H1 (cell line): ENCODE measurements around the gene UGT1A8.

Source experiments
- CBX8 ChIP-seq: fragments of 300-800, 300-1000 bp; sonication (generic); IDR thresholded peaks from 2 replicates; pipeline ENCODE4 v1.7.1; 2016; ENCODE audit warnings: low read depth, low read length, borderline replicate concordance
- EP300 ChIP-seq, 2 experiments: IDR thresholded peaks; 1 replicate in 1 of 2; 2 replicates in 1 of 2; pipeline ENCODE4 v1.6.1; 2011 to 2012; ENCODE audit warnings: low read depth in 2 of 2, low read length in 2 of 2, mild to moderate bottlenecking in 2 of 2, borderline replicate concordance in 1 of 2, inconsistent platforms in 1 of 2, moderate library complexity in 1 of 2
- POLR2A ChIP-seq, 2 experiments: IDR thresholded peaks; 1 replicate in 1 of 2; 2 replicates in 1 of 2; pipeline ENCODE4 v1.6.1; 2011; ENCODE audit warnings: low read depth in 2 of 2, low read length in 2 of 2, mild to moderate bottlenecking in 2 of 2; ENCODE audit errors: control extremely low read depth in 1 of 2
- RBBP5 ChIP-seq: IDR thresholded peaks from 2 replicates; pipeline ENCODE4 v1.7.1; 2012; ENCODE audit warnings: low read depth, mild to moderate bottlenecking, inconsistent platforms, low read length, moderate library complexity, borderline replicate concordance
- RXRA ChIP-seq: IDR thresholded peaks from 2 replicates; pipeline ENCODE4 v1.6.1; 2011; ENCODE audit warnings: low read depth, mild to moderate bottlenecking, low read length, moderate library complexity; ENCODE audit not compliant: insufficient read depth
- SIN3A ChIP-seq, 2 experiments: IDR thresholded peaks in 1 of 2; conservative IDR thresholded peaks in 1 of 2; 2 replicates each; pipeline ENCODE4 v1.6.1; 2011 to 2012; ENCODE audit warnings: low read length in 2 of 2, improper control_type of control experiment in 1 of 2, low read depth in 1 of 2, mild to moderate bottlenecking in 1 of 2
- TAF1 ChIP-seq: IDR thresholded peaks from 2 replicates; pipeline ENCODE4 v1.6.1; 2011; ENCODE audit warnings: mild to moderate bottlenecking, low read depth, low read length
- TEAD4 ChIP-seq: IDR thresholded peaks from 2 replicates; pipeline ENCODE4 v1.6.1; 2012; ENCODE audit warnings: low read depth, low read length, inconsistent platforms, mixed read lengths
- TF ChIP-seq, protein P1 (sequence below), 3 experiments: IDR thresholded peaks; 1 replicate in 2 of 3; 2 replicates in 1 of 3; pipeline versions ENCODE4 v1.5.1 to v1.6.1; 2011; ENCODE audit warnings: low read length in 3 of 3, mild to moderate bottlenecking in 3 of 3, inconsistent platforms in 2 of 3, low read depth in 1 of 3, moderate library complexity in 1 of 3; ENCODE audit not compliant: insufficient read depth in 1 of 3; ENCODE audit errors: control extremely low read depth in 1 of 3
- TF ChIP-seq, protein P2 (sequence below): IDR thresholded peaks from 2 replicates; pipeline ENCODE4 v1.6.1; 2012; ENCODE audit warnings: inconsistent platforms

DNA sequence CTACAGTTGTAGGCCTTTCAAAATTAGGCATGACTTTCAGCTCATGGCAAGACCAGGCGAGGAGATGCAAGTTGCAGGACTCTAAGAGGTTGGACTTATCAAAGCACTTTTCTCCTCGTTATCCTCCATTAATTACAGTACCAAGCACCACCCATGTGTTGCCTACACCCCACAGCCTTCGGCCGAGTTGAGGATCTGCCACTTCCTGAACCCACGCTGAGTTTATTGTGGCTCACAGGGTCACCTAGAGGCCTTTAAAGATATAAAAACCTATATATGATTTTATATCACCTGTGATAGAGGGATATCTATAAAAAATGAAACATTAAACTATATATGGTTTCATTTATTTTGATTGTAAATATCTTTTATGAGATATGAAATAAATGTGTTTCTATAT lies 21.4 kb downstream of the UGT1A8 start:
- TF ChIP-seq EP300 (IDR thresholded peaks at IDR 0.05; ENCODE audit: borderline replicate concordance in 1 of 2, low read depth in 2 of 2, low read length in 2 of 2) (no peak), CBX8 (no peak), RXRA (no peak), POLR2A (IDR thresholded peaks at IDR 0.05; ENCODE audit: control extremely low read depth in 1 of 2, low read depth in 2 of 2, low read length in 2 of 2) (no peak), SIN3A (conservative IDR thresholded peaks at IDR 0.05 in 1 of 2, IDR thresholded peaks at IDR 0.05 in 1 of 2; ENCODE audit: low read depth in 1 of 2, low read length in 2 of 2) (no peak), TAF1 (no peak), RBBP5 (no peak), TEAD4 (no peak)
- TF ChIP-seq, protein P1, sequence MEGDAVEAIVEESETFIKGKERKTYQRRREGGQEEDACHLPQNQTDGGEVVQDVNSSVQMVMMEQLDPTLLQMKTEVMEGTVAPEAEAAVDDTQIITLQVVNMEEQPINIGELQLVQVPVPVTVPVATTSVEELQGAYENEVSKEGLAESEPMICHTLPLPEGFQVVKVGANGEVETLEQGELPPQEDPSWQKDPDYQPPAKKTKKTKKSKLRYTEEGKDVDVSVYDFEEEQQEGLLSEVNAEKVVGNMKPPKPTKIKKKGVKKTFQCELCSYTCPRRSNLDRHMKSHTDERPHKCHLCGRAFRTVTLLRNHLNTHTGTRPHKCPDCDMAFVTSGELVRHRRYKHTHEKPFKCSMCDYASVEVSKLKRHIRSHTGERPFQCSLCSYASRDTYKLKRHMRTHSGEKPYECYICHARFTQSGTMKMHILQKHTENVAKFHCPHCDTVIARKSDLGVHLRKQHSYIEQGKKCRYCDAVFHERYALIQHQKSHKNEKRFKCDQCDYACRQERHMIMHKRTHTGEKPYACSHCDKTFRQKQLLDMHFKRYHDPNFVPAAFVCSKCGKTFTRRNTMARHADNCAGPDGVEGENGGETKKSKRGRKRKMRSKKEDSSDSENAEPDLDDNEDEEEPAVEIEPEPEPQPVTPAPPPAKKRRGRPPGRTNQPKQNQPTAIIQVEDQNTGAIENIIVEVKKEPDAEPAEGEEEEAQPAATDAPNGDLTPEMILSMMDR (IDR thresholded peaks at IDR 0.05; ENCODE audit: control extremely low read depth in 1 of 3, insufficient read depth in 1 of 3, low read depth in 1 of 3, low read length in 3 of 3), result no peak
- TF ChIP-seq, protein P2, sequence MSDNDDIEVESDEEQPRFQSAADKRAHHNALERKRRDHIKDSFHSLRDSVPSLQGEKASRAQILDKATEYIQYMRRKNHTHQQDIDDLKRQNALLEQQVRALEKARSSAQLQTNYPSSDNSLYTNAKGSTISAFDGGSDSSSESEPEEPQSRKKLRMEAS, result no peak
